ENCODE measurements around the gene CRTC1. TPM values are rescaled to one million over a fixed set of nuclear protein-coding genes. Genes with fewer than 3 reads are reported as not detected.

CRTC1 gene
- total and polyA plus RNA-seq, 2 of the 13 experiments (the other 11 are each of a cell fraction or from before 2014, with no cell fraction given), result 2.0 to 2.7 TPM

- no peaks in the 10 kb centered on the region for H3K9me3 ChIP-seq (ENCODE audit: low read length)
- in situ Hi-C loops (cut with HindIII; ENCODE audit: extremely low pct_ligation_motif_present, low pct_unique_long_range_greater_than_20kb), result no loop called here
- H3K4me2 ChIP-seq (ENCODE audit: low read depth, low read length), result no peak overlapping the region
- 68% methylated on average over 6 of the region's 14 CpGs for WGBS (ENCODE audit: low lambda C conversion rate)
- BruUV-seq (replicated peaks), result no TSS peak
- no peak overlapping the region for H3K27ac ChIP-seq (ENCODE audit: extremely low read length, insufficient read depth, low read length)
- intact Hi-C loops (cut with micrococcal nuclease; ENCODE audit: unreplicated experiment), result no loop called here
- peaks cover 47% of the 10 kb centered on the region for H3K4me1 ChIP-seq (ENCODE audit: insufficient read depth, low read length)
- ATAC-seq (peak; percentile 2; the same call in 1 of the 3 replicates), DNase-seq (ENCODE audit: low spot score) (no peak), FAIRE-seq (no peak)
- H4K20me1 ChIP-seq (ENCODE audit: insufficient read depth, low read length), result no peaks in the 10 kb centered on the region
- no peak overlapping the region for H3K9ac ChIP-seq (ENCODE audit: insufficient read depth, low read depth, low read length)
- H3K79me2 ChIP-seq (ENCODE audit: insufficient read depth, low read length), result no peaks in the 10 kb centered on the region
- ChIA-PET POLR2A (interaction anchor here (0.8 to 1.3 kb wide), 3 partner anchors 50 to 66 kb away, joined by 3 to 4 read pairs (median 3); partner anchors contain the start of gene UPF1), CTCF (ENCODE audit: low intra/inter-chr PET ratio, low total read pairs) (interaction anchor here (0.7 to 1.7 kb wide), 2 partner anchors 66 to 86 kb away, joined by 3 to 5 read pairs; no protein-coding TSS in a partner anchor)
- no peak overlapping the region for H3K4me3 ChIP-seq (replicated peaks in 1 of 3; ENCODE audit: insufficient read depth in 1 of 3, low read depth in 2 of 3, low read length in 3 of 3)
- H3K36me3 ChIP-seq (replicated peaks in 1 of 2; ENCODE audit: control insufficient read depth in 1 of 2, insufficient read depth in 2 of 2, low read length in 2 of 2), result no peaks in the 10 kb centered on the region
- no peak for TF ChIP-seq NFKBIZ (CRISPR knock-in tag; IDR thresholded peaks at IDR 0.05)
- TF ChIP-seq ZNF557 (CRISPR knock-in tag; IDR thresholded peaks at IDR 0.05), result no peak
- 0 out of 2 replicates have a peak, but pooled peaks have one; percentile 19 for TF ChIP-seq ZNF350 (CRISPR knock-in tag; IDR thresholded peaks at IDR 0.05; ENCODE audit: borderline replicate concordance, low read depth)
- TF ChIP-seq ZFX (CRISPR knock-in tag; IDR thresholded peaks at IDR 0.05; ENCODE audit: low read depth), result peak; percentile 18; the same call in 1 of the 2 replicates
- peaks cover 7 to 11% of the 10 kb centered on the region in 2 experiments for H3K27me3 ChIP-seq (ENCODE audit: control insufficient read depth in 1 of 2, insufficient read depth in 2 of 2, low read length in 2 of 2)
- no peak overlapping the region for H2AFZ ChIP-seq (ENCODE audit: low read length)
Measured at GRCh38 chr19:18781047-18781600, 97.6 kb downstream of the CRTC1 start.

GRCh38 chr19:18781885-18782527, 98.5 kb downstream of the CRTC1 start:
- Histone ChIP-seq H3K36me3 (replicated peaks in 1 of 2; ENCODE audit: control insufficient read depth in 1 of 2, insufficient read depth in 2 of 2, low read length in 2 of 2) (no peaks in the 10 kb centered on the region), H3K79me2 (ENCODE audit: insufficient read depth, low read length) (no peaks in the 10 kb centered on the region), H3K4me2 (ENCODE audit: low read depth, low read length) (peak overlapping the region; percentile 44), H3K9me3 (ENCODE audit: low read length) (no peaks in the 10 kb centered on the region), H3K27ac (ENCODE audit: extremely low read length, insufficient read depth, low read length) (no peak overlapping the region), H2AFZ (ENCODE audit: low read length) (no peak overlapping the region), H3K4me3 (replicated peaks in 1 of 3; ENCODE audit: insufficient read depth in 1 of 3, low read depth in 2 of 3, low read length in 3 of 3) (peak overlapping the region in 1 of 3 experiments; percentile 31; a peak in 2 of 6 replicates), H3K9ac (ENCODE audit: insufficient read depth, low read depth, low read length) (no peak overlapping the region), H3K27me3 (ENCODE audit: control insufficient read depth in 1 of 2, insufficient read depth in 2 of 2, low read length in 2 of 2) (peaks cover 8 to 18% of the 10 kb centered on the region in 2 experiments), H3K4me1 (ENCODE audit: insufficient read depth, low read length) (peaks cover 52% of the 10 kb centered on the region), H4K20me1 (ENCODE audit: insufficient read depth, low read length) (no peaks in the 10 kb centered on the region)
- 36% methylated on average over 10 of the region's 20 CpGs for WGBS (ENCODE audit: low lambda C conversion rate)
- peak; percentile 27 for ATAC-seq
- BruUV-seq (replicated peaks), result no TSS peak
- DNase-seq (ENCODE audit: low spot score), result no peak
- CTCF ChIA-PET (ENCODE audit: low intra/inter-chr PET ratio, low total read pairs), result interaction anchor here (0.7 to 1.7 kb wide), 2 partner anchors 65 to 85 kb away, joined by 3 to 5 read pairs; no protein-coding TSS in a partner anchor
- POLR2A ChIA-PET, result no interaction called here
- intact Hi-C loops (cut with micrococcal nuclease; ENCODE audit: unreplicated experiment) (no loop called here), in situ Hi-C loops (cut with HindIII; ENCODE audit: extremely low pct_ligation_motif_present, low pct_unique_long_range_greater_than_20kb) (no loop called here)
- FAIRE-seq, result no peak
- no peak for TF ChIP-seq CENPBD1 (CRISPR knock-in tag; IDR thresholded peaks at IDR 0.05; ENCODE audit: borderline replicate concordance, low read depth)
- no peak for TF ChIP-seq NFAT5 (CRISPR knock-in tag; IDR thresholded peaks at IDR 0.05)
- no peak for TF ChIP-seq HNF1B (CRISPR knock-in tag; IDR thresholded peaks at IDR 0.05)
- TF ChIP-seq RBM39 (IDR thresholded peaks at IDR 0.05; ENCODE audit: low read depth, low read length, poor library complexity, severe bottlenecking), result no peak

Data from HepG2 (cell line).